Mesothelial cell of epicardium (in vitro differentiated cells): ENCODE results near the gene KIAA0513. TPM values are rescaled to one million over a fixed set of nuclear protein-coding genes. Genes with fewer than 3 reads are reported as not detected.

ENCODE experiments used
- DNase-seq, 2 experiments: peaks; one replicate each; pipeline ENCODE4 v3.0.0; 2021; ENCODE audit warnings: low spot score in 2 of 2; ENCODE audit not compliant: unreplicated experiment in 2 of 2
- H3K27ac Mint-ChIP-seq: 2 replicates; pipeline ENCODE4 v1.8.0; 2021; ENCODE audit warnings: mixed read lengths
- H3K27me3 Mint-ChIP-seq: 2 replicates; pipeline ENCODE4 v1.8.0; 2021; ENCODE audit warnings: low read depth, mixed read lengths
- H3K36me3 Mint-ChIP-seq: 2 replicates; pipeline ENCODE4 v1.8.0; 2021; ENCODE audit warnings: mixed read lengths
- H3K4me1 Mint-ChIP-seq: 2 replicates; pipeline ENCODE4 v1.8.0; 2021; ENCODE audit warnings: mixed read lengths
- H3K4me3 Mint-ChIP-seq: 2 replicates; pipeline ENCODE4 v1.8.0; 2021; ENCODE audit warnings: mild to moderate bottlenecking, moderate library complexity, mixed read lengths
- H3K9me3 Mint-ChIP-seq: 2 replicates; pipeline ENCODE4 v1.8.0; 2021; ENCODE audit warnings: mixed read lengths
- CTCF ChIP-seq: fragments of 200-600 bp; sonication (generic); IDR thresholded peaks from one replicate; pipeline ENCODE4 v1.5.0; 2021; ENCODE audit warnings: antibody characterized with exemption; ENCODE audit not compliant: unreplicated experiment
- total RNA-seq: library from RNA; stranded (reverse); gene quantifications from 3 replicates; pipeline ENCODE4 v1.2.1, GENCODE V29; 2021

The KIAA0513 gene
- total RNA-seq, 1 donor from 2014 or later = 6.8 TPM

DNA sequence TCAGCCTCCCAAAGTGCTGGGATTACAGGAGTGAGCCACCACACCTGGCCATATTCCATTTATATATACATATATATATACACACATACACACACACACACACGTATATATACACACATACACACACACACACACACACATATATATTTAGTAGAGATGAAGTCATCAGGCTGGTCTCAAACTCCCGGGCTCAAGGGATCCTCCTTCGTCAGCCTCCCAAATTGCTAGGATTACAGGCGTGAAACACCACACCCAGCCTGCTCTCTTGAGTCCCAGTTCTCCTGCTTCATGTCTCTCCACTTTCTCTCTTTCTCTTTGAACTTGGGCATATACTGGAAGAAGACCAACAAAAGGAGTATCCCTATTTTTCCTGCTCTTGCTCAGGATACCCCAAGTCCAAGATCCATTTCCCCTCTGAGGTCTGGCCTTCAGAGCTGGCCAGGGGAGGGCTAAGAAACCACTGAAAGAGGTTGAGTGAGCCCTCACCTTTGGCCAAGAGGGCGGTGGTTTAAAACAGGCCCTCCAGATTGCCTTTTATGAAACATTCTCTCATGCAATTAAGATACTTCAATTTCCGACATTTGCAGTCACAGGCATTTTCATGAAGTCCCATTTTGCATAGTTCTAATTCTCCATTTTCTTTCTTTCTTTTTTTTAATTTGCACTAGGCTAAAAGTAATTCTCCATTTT, 46.8 kb downstream of the KIAA0513 start:
- Mint-ChIP-seq H3K9me3 (no peaks in the 10 kb centered on the region), H3K36me3 (peaks cover 15% of the 10 kb centered on the region), H3K27me3 (no peaks in the 10 kb centered on the region), H3K4me1 (no peaks in the 10 kb centered on the region), H3K4me3 (no peak overlapping the region), H3K27ac (no peak overlapping the region)
- TF ChIP-seq CTCF = no peak
- no peak for DNase-seq

GRCh38 chr16:85075236-85075924, 47.8 kb downstream of the KIAA0513 start:
- no peaks in the 10 kb centered on the region for H3K27me3 Mint-ChIP-seq

DNA sequence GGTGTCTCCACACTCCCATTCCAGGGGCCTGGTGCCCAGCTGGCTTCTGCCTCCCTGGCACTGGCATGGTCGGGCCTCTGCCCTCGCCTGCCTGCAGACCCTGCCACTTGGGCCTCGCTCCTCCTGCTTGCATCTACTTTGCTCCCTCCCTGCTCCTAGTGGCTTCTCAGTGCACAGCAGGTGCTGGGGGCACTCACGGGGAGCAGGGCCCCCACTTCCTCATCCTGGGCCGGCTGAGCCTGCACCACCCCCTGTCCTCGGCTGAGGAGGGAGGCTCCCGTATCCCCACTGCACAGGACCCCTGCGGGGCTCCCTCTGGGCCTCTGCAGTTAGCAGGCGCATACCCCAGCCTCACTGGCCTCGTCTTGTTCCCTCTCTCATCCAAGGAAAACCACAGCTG, 49.4 kb downstream of the KIAA0513 start:
- Mint-ChIP-seq H3K4me1 (peaks cover 8% of the 10 kb centered on the region), H3K36me3 (peaks cover 17% of the 10 kb centered on the region), H3K27ac (no peak overlapping the region), H3K4me3 (no peak overlapping the region), H3K27me3 (peaks cover 2% of the 10 kb centered on the region), H3K9me3 (no peaks in the 10 kb centered on the region)
- DNase-seq = no peak
- no peak for TF ChIP-seq CTCF

More at GRCh38 chr16:85075236-85075924, 47.8 kb downstream of the KIAA0513 start:
- H3K36me3 Mint-ChIP-seq = peaks cover 19% of the 10 kb centered on the region
- H3K9me3 Mint-ChIP-seq = no peaks in the 10 kb centered on the region
- no peaks in the 10 kb centered on the region for H3K4me1 Mint-ChIP-seq
- no peak for DNase-seq
- H3K27ac Mint-ChIP-seq = no peak overlapping the region
- TF ChIP-seq CTCF = no peak
- no peak overlapping the region for H3K4me3 Mint-ChIP-seq

- Mint-ChIP-seq H3K36me3 (peaks cover 17% of the 10 kb centered on the region), H3K4me3 (no peak overlapping the region), H3K27me3 (peaks cover 6% of the 10 kb centered on the region), H3K4me1 (peaks cover 14% of the 10 kb centered on the region), H3K9me3 (no peaks in the 10 kb centered on the region), H3K27ac (no peak overlapping the region)
- DNase-seq = no peak
- TF ChIP-seq CTCF = no peak
These were observed 50.1 kb downstream of the KIAA0513 start for GRCh38 chr16:85077576-85078125.

DNA sequence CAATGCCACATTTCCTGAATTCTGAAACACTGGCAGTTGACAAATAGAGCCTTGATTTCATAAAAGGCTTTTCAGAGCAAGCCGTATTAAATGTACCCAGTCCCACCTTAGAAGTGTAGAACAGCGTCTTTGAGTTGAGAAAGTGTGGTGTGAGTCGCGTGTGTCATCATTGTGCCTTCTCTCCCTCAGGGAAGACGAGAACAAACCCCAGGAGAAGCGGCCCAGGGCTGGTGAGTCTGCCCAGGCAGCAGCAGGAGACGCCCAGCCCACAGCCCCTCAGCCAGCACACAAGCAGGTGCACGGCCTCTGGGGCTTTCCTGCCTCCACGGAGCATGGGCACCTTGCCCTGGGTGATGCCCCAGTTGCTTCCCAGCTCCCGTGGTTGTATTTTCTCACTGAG, 50.6 kb downstream of the KIAA0513 start:
- no peak for DNase-seq
- no peaks in the 10 kb centered on the region for H3K9me3 Mint-ChIP-seq
- no peak overlapping the region for H3K4me3 Mint-ChIP-seq
- peaks cover 8% of the 10 kb centered on the region for H3K27me3 Mint-ChIP-seq
- TF ChIP-seq CTCF = no peak
- peaks cover 20% of the 10 kb centered on the region for H3K4me1 Mint-ChIP-seq
- peaks cover 17% of the 10 kb centered on the region for H3K36me3 Mint-ChIP-seq
- H3K27ac Mint-ChIP-seq = no peak overlapping the region
